Measurements from ENCODE around the gene PSMA5.

PSMA5 gene

GRCh38 chr1:109365642-109366204 is 60.5 kb downstream of the PSMA5 start:
- FAIRE-seq = no peak

GRCh38 chr1:109361649-109362048 is 64.6 kb downstream of the PSMA5 start:
- FAIRE-seq = no peak

- FAIRE-seq = no peak
Observed at GRCh38 chr1:109361069-109361468, 65.2 kb downstream of the PSMA5 start.

- no peak for FAIRE-seq
Observed at GRCh38 chr1:109357616-109358015, 68.6 kb downstream of the PSMA5 start.

GRCh38 chr1:109356915-109357314 is 69.3 kb downstream of the PSMA5 start:
- FAIRE-seq = no peak

- no peak for FAIRE-seq
Observed at GRCh38 chr1:109356505-109356904, 69.7 kb downstream of the PSMA5 start.

- FAIRE-seq = no peak
Observed at GRCh38 chr1:109354929-109355328, 71.3 kb downstream of the PSMA5 start.

- FAIRE-seq = no peak
Observed at GRCh38 chr1:109351457-109351856, 74.8 kb downstream of the PSMA5 start.

GRCh38 chr1:109350655-109351054 is 75.6 kb downstream of the PSMA5 start:
- FAIRE-seq = no peak

GRCh38 chr1:109350182-109350581 is 76.1 kb downstream of the PSMA5 start:
- FAIRE-seq = no peak
